HG03575 (cell line): ENCODE data around the gene SYCN.

ENCODE experiments used
- ATAC-seq: cut with Tn5 transposase; IDR thresholded peaks from one replicate; pipeline ENCODE4 v1.9.1; 2021; ENCODE audit not compliant: unreplicated experiment, insufficient number of reproducible peaks, low FRiP score; ENCODE audit errors: extremely low read depth

Gene SYCN

DNA sequence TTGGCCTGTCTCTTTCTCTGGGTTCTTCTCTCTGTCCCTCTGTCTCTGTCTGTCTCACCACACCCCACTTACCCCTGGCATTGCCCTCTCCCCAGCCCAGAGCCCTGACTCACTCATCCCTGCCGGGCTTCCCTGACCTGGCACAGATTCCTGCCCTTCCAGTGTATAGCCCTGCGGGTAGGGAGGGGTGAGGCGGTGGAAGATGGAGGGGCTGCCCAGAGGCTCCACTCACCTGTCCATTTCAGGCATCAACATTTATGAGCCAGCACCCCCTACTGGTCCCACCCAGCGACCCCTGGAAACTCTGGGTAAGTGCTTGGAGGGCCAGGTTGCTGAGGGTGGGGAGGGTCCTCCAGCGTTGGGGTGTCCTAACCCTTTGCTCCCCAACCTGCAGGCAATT lies 6.3 kb downstream of the SYCN start:
- no peak for ATAC-seq

DNA sequence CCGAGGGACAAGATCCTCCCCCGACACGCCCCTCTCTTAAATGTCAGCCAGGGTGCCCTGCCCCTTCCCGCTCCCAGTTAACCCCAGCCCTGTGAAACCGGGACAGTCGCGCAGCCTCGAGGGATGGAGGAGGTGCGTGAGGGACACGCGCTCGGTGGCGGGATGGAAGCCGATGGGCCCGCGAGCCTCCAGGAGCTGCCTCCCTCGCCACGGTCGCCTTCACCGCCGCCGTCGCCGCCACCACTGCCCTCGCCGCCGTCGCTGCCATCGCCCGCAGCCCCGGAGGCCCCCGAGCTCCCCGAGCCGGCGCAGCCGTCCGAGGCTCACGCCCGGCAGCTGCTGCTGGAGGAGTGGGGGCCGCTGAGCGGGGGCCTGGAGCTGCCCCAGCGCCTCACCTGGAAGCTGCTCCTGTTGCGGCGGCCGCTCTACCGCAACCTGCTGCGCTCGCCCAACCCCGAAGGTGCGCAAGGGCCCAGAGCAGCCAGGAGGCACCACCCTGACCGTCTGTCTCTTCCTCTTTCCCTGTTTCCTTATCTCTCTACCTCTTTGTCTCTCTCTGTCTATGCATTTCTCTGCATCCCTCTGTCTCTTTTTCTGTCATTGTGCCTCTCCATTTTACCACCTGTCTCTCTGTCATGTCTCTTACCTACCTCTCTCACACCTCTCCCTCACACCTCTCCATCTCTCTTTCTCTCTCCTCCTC lies 7.1 kb downstream of the SYCN start, which contains the start of gene NCCRP1:
Gene NCCRP1 (plus strand): TSS at position 105 of the 703 bp plus-strand sequence. CDS start 19 bp downstream, at position 124.
- ATAC-seq, result no peak

GRCh38 chr19:39196320-39196719 lies 7.7 kb downstream of the SYCN start:
- no peak for ATAC-seq

GRCh38 chr19:39195755-39196154 lies 8.3 kb downstream of the SYCN start:
- no peak for ATAC-seq

DNA sequence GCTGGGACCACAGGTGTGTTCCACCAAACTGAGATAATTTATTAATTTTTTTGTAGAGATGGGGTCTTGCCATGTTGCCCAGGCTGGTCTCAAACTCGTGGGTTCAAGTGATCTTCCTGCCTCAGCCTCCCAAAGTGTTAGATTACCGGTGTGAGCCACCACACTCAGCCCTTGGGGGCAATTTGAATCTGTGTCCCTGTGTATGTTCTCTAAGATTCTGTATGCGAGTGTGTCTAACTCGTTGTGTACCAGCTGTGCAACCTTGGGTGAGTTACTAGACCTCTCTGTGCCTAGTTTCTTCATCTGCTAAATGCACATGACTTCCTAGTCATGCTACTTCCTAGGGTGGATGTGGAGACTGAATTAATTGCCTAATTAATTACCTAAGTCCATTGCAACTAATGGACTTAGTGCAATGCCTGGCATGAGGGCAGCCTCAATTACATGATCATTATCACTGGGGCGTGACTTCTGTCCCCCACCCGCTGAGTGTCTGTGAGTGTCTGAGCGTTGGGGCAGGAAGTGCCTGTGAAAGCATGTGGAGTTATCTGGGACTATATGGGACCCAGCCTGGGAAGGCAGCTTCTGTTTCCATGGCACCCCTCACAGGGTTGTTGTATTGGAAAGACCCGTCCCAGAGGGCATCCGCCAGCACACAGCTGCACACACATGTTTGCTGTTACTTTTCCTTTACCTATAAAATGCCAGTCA lies 9.1 kb downstream of the SYCN start:
- no peak for ATAC-seq

- no peak for ATAC-seq
Measured at GRCh38 chr19:39193803-39194202, 10.3 kb downstream of the SYCN start.

DNA sequence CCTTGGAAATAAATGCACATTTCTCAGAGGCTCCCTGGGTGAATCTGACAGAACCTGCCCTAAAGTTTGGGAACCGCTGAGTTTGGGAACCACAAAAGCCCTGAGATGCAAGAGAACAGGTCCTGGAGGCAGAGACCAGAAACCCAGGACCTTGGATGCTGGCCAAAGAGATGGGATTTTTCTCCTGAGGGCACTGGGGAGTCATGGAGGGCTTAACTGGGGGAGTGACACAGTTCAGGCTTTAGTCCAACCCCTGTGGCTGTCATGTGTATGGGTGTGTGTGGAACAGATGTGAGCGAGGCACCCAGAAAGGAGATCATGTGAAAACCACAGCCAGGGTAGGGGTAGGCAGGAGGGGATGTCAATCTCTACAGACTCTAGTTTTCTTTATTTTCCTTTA lies 11.2 kb downstream of the SYCN start:
- ATAC-seq, result no peak

DNA sequence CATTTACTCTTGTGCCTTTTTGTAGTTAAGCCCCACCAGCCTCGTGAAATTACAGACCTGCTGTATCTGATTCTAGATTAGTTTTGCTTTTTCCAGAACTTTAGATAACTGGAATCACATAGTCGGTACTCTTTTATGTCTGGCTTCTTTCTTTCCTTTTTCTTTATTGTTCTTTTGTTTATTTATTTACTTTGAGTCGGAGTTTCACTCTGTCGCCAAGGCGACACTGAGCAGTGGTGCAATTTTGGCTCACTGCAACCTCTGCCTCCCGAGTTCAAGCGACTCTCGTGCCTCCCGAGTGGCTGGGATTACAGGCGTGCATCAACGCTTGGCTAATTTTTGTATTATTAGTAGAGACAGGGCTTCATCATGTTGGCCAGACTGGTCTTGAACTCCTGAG lies 13.3 kb downstream of the SYCN start:
- ATAC-seq, result no peak

DNA sequence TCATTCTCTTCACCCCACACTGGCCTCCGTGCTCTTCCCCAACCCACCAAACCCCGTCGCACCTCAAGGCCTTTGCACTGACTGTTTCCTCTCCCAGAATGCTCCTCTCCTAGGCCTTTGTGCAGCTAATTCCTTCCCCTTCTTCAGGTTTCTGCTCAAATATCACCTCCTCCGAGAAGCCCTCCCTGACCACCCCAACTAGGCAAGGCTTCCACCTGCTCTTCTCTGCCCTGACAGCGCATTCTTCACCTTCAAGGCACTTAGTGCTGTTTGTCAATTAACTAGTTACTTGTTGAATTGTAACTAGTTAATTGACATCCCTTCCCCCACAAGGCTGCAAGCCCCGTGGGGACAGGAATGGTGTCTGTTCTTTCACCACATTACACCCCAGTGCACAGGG lies 15.1 kb downstream of the SYCN start:
- no peak for ATAC-seq

- no peak for ATAC-seq
Measured at GRCh38 chr19:39187552-39187943, 16.5 kb downstream of the SYCN start.

- no peak for ATAC-seq
Measured at GRCh38 chr19:39186391-39186790, 17.7 kb downstream of the SYCN start.

- no peak for ATAC-seq
Measured at GRCh38 chr19:39183104-39183503, 21.0 kb downstream of the SYCN start.

GRCh38 chr19:39182174-39182505 lies 21.9 kb downstream of the SYCN start:
- ATAC-seq, result no peak

- ATAC-seq, result no peak
Measured at GRCh38 chr19:39181500-39182173, 22.4 kb downstream of the SYCN start.

- ATAC-seq, result no peak
Measured at GRCh38 chr19:39180749-39181148, 23.3 kb downstream of the SYCN start.

DNA sequence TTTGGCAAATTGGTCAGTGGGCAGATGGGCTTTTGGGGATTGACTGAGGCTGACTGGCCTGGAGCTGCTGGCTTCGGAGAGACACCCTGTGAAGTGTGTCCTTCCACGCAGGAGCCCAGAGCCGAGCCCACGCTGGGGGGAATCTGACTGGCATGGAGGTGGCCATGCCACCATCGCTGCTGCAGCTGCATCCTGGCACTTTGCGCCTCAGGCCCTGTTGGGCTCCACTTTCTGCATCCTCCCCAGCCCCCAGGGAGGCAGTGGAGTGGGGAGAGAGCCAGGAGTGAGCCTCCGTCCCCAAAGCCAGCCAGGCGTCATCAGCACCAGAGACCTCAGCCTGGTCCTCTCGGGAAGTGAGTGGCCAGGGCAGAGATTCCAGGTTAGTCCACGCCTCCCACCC lies 24.3 kb downstream of the SYCN start:
- no peak for ATAC-seq

GRCh38 chr19:39178296-39179006 lies 25.6 kb downstream of the SYCN start:
- ATAC-seq, result no peak

GRCh38 chr19:39177736-39178135 lies 26.3 kb downstream of the SYCN start:
- ATAC-seq, result no peak

DNA sequence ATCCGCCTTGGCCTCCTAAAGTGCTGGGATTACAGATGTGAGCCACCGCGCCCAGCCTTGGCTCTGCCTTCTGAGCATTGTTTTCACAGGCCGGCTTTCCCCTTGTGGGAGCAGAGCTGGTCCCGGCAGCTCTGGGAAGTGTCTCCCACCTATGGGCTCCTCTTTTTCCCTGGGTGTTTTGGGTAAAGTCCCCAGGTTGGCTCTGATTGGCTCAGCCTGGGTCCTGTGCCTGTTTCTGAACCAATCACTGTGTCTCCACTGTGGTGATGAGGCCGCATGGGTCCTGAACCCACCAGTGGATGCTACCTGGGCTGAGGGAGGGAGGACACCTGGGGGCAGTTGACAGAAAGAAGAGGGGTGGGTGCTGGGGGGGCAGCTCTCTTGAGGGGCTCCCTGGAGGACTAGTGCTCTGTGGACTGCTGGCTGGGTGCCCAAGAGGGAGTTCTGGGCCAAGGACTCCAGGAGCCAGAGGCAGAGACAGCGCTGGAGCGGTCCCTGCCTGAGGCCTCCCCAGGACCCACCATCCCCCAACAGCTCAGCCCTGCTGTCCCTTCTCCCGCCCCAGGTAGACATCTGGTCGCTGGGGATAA lies 26.9 kb downstream of the SYCN start:
- ATAC-seq, result no peak
